ENCODE measurements around the gene STAT4.

The STAT4 gene

GRCh38 chr2:191103774-191104173 lies 47.0 kb downstream of the STAT4 start:
- Histone ChIP-seq H3K36me3 (ENCODE audit: control insufficient read depth, low read length) (no peaks in the 10 kb centered on the region), H3K4me2 (ENCODE audit: low read length) (no peak overlapping the region), H3K27me3 (ENCODE audit: control insufficient read depth, low read length) (no peaks in the 10 kb centered on the region), H3K4me1 (ENCODE audit: control insufficient read depth, low read length) (no peaks in the 10 kb centered on the region), H3K9me2 (replicated peaks; ENCODE audit: control insufficient read depth, low read length) (no peaks in the 10 kb centered on the region), H3F3A (ENCODE audit: control insufficient read depth, insufficient read depth) (no peaks in the 10 kb centered on the region), H3K79me2 (ENCODE audit: control insufficient read depth, low read length) (no peaks in the 10 kb centered on the region), H3K27ac (ENCODE audit: low read depth, low read length) (no peak overlapping the region), H3K9me3 (ENCODE audit: control insufficient read depth, insufficient read depth, low read length) (no peaks in the 10 kb centered on the region), H4K20me1 (ENCODE audit: control insufficient read depth, insufficient read depth, low read depth, low read length) (no peaks in the 10 kb centered on the region), H3K4me3 (ENCODE audit: low read length) (no peak overlapping the region)
- no peak for TF ChIP-seq CTCF (IDR thresholded peaks at IDR 0.05; ENCODE audit: low read depth, low read length, poor library complexity, severe bottlenecking)
- TF ChIP-seq EZH2phosphoT487 (IDR thresholded peaks at IDR 0.05; ENCODE audit: borderline replicate concordance, low read length), result no peak

DNA sequence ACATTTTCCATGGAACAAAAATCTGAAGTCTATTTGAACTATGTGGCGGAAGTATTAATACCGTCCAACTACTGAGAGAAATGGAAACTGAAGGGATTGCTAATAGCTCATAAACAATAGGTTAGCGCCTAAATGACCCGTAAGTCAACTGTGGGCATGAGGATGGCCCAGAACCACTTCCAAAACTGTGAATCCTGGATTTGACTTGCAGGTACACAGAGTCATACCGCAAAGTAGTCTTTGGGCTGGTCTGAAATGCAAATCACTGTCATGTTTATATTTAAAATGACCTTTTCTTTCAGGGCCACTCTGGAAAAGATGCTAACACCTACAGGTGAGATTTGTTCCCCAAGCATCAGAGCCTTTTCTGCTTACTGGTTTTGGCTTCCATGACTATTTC lies 50.6 kb downstream of the STAT4 start:
- no peaks in the 10 kb centered on the region for H3K36me3 ChIP-seq (ENCODE audit: control insufficient read depth, low read length)
- H3K4me2 ChIP-seq (ENCODE audit: low read length), result no peak overlapping the region
- no peaks in the 10 kb centered on the region for H3K9me2 ChIP-seq (replicated peaks; ENCODE audit: control insufficient read depth, low read length)
- TF ChIP-seq EZH2phosphoT487 (IDR thresholded peaks at IDR 0.05; ENCODE audit: borderline replicate concordance, low read length), result no peak
- no peak for TF ChIP-seq CTCF (IDR thresholded peaks at IDR 0.05; ENCODE audit: low read depth, low read length, poor library complexity, severe bottlenecking)
- H3K9me3 ChIP-seq (ENCODE audit: control insufficient read depth, insufficient read depth, low read length), result no peaks in the 10 kb centered on the region
- H4K20me1 ChIP-seq (ENCODE audit: control insufficient read depth, insufficient read depth, low read depth, low read length), result no peaks in the 10 kb centered on the region
- no peak overlapping the region for H3K4me3 ChIP-seq (ENCODE audit: low read length)
- no peaks in the 10 kb centered on the region for H3K79me2 ChIP-seq (ENCODE audit: control insufficient read depth, low read length)
- no peaks in the 10 kb centered on the region for H3K27me3 ChIP-seq (ENCODE audit: control insufficient read depth, low read length)
- no peaks in the 10 kb centered on the region for H3K4me1 ChIP-seq (ENCODE audit: control insufficient read depth, low read length)
- H3K27ac ChIP-seq (ENCODE audit: low read depth, low read length), result no peak overlapping the region
- no peaks in the 10 kb centered on the region for H3F3A ChIP-seq (ENCODE audit: control insufficient read depth, insufficient read depth)

DNA sequence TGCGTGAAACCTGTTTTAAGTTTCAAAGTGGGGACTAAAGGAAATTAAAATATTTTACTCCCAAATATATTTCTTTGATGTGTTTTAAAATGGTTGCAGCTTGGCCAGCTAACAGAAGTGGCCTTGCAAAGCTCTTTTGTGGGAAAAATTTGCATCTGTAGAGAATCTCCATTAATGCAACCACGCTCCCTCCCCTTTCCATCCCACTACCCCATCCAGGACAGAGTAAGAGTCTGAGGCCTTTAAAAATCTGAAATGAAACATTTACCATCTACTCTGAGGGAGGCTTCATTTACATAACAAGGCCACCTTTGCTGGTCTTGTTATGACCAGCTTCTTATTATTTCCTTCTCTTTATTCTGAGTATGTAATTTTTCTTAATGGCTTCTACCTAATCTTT lies 63.5 kb downstream of the STAT4 start:
- no peaks in the 10 kb centered on the region for H3K4me1 ChIP-seq (ENCODE audit: control insufficient read depth, low read length)
- TF ChIP-seq EZH2phosphoT487 (IDR thresholded peaks at IDR 0.05; ENCODE audit: borderline replicate concordance, low read length) (no peak), CTCF (IDR thresholded peaks at IDR 0.05; ENCODE audit: low read depth, low read length, poor library complexity, severe bottlenecking) (no peak)
- no peak overlapping the region for H3K4me3 ChIP-seq (ENCODE audit: low read length)
- H3K9me2 ChIP-seq (replicated peaks; ENCODE audit: control insufficient read depth, low read length), result no peaks in the 10 kb centered on the region
- no peaks in the 10 kb centered on the region for H3F3A ChIP-seq (ENCODE audit: control insufficient read depth, insufficient read depth)
- H3K27ac ChIP-seq (ENCODE audit: low read depth, low read length), result no peak overlapping the region
- no peaks in the 10 kb centered on the region for H4K20me1 ChIP-seq (ENCODE audit: control insufficient read depth, insufficient read depth, low read depth, low read length)
- no peaks in the 10 kb centered on the region for H3K79me2 ChIP-seq (ENCODE audit: control insufficient read depth, low read length)
- H3K27me3 ChIP-seq (ENCODE audit: control insufficient read depth, low read length), result no peaks in the 10 kb centered on the region
- no peak overlapping the region for H3K4me2 ChIP-seq (ENCODE audit: low read length)
- no peaks in the 10 kb centered on the region for H3K36me3 ChIP-seq (ENCODE audit: control insufficient read depth, low read length)
- no peaks in the 10 kb centered on the region for H3K9me3 ChIP-seq (ENCODE audit: control insufficient read depth, insufficient read depth, low read length)

DNA sequence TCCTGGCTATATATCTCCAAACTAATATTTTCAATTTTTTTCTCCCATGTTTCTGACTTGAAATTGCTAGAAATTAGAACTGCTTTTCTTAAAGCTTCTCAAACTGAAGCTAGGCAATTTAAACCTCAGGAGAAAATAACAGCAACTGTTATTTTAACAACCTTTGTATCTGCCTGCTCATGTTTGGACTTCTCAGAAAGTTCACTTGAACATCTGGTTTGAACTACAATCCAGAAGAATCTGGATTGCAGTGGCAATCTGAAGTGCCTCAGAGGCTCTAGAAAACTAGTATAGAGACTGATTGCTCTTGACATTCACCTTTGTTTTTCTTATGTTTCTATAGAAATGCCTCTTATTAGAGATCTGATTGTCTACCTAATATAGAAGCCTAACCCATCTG lies 64.1 kb downstream of the STAT4 start:
- H3K9me2 ChIP-seq (replicated peaks; ENCODE audit: control insufficient read depth, low read length), result no peaks in the 10 kb centered on the region
- no peak overlapping the region for H3K4me2 ChIP-seq (ENCODE audit: low read length)
- no peaks in the 10 kb centered on the region for H3K36me3 ChIP-seq (ENCODE audit: control insufficient read depth, low read length)
- H3K27ac ChIP-seq (ENCODE audit: low read depth, low read length), result no peak overlapping the region
- no peaks in the 10 kb centered on the region for H3F3A ChIP-seq (ENCODE audit: control insufficient read depth, insufficient read depth)
- H3K4me1 ChIP-seq (ENCODE audit: control insufficient read depth, low read length), result no peaks in the 10 kb centered on the region
- H3K27me3 ChIP-seq (ENCODE audit: control insufficient read depth, low read length), result no peaks in the 10 kb centered on the region
- H4K20me1 ChIP-seq (ENCODE audit: control insufficient read depth, insufficient read depth, low read depth, low read length), result no peaks in the 10 kb centered on the region
- no peak for TF ChIP-seq EZH2phosphoT487 (IDR thresholded peaks at IDR 0.05; ENCODE audit: borderline replicate concordance, low read length)
- no peak for TF ChIP-seq CTCF (IDR thresholded peaks at IDR 0.05; ENCODE audit: low read depth, low read length, poor library complexity, severe bottlenecking)
- H3K79me2 ChIP-seq (ENCODE audit: control insufficient read depth, low read length), result no peaks in the 10 kb centered on the region
- H3K9me3 ChIP-seq (ENCODE audit: control insufficient read depth, insufficient read depth, low read length), result no peaks in the 10 kb centered on the region
- H3K4me3 ChIP-seq (ENCODE audit: low read length), result no peak overlapping the region
